NCI-H526 (cell line): ENCODE measurements around the gene HAUS1.
A peak's percentile ranks its signal among the peaks of the same experiment; 100 is the strongest.
"Not testable (repeated sequence)": the region's sequence is repeated elsewhere in the genome, so short reads cannot be mapped to it uniquely, and the experiment has no call there.

Experiments
- DNase-seq, 2 experiments: peaks; one replicate each; lab custom pipeline; 2025; lab: John Stamatoyannopoulos, UW

The HAUS1 gene

DNA sequence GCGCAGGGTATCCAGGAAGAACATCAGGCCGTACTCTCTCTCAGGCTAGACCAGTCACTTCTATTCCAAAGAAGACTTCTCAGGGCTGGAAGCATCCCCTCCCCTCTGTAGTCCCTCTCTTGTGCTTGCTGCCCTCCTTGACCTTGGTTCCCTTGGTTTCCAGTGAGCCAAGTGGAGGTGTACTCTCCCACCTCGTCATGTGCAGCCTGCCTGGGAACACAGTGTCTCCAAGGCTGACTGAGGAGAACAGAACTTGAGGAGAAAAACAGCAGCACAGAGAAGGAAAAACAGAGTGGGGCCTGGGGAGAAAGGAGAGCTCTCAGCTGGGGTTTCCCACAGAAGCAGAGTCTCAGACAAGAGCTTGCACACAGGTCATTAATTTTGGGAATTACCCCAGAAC, 52.7 kb downstream of the HAUS1 start:
- DNase-seq: no peak

GRCh38 chr18:46158499-46158898, 54.3 kb downstream of the HAUS1 start:
- DNase-seq: no peak

DNA sequence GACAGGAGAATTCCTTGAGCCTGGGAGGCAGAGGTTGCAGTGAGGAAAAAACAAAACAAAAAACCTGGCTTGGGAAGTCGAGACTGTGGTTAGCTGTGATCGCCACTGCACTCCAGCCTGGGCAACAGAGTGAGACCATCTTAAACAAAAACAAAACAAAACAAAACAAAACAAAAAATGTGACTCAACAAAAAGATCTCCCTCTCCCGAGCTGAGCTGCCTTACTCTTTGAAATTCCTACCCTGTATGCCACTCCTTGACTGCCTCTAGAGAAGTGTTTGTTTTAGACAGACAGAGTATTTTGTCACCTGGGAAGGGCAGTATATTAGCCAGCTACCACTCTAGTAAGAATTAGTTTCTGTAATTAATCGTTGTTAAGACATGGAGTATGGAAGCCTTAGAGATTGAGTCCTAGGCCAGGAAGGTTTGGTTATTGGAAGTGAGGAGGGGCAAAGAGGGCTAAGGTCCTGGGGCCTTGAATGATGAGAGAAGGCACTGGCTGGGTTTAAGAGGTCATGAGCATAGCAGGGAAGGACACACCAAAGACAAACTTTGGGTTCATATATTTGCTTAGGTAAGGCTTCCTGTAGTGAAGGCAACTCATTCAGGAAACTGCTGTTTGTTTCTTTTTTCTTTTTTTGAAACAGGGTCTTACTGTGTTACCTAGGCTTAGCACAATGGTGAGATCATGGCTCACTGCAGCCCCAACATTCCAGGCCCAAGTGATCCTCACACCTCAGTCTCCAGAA, 56.0 kb downstream of the HAUS1 start:
- DNase-seq: no peak

DNA sequence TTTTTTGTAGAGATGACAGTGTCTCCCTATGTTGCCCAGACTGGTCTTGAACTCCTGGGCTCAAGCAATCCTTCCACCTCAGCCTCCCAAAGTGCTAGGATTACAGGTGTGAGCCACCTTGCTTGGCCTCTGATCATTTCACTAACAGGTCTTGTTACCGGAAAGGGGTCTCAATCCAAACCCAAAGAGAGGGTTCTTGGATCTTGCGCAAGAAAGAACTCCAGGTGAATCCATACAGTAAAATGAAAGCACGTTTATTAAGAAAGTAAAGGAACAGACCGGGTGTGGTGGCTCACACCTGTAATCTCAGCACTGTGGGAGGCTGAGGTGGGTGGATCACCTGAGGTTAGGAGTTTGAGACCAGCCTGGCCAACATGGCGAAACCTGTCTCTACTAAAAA, 56.7 kb downstream of the HAUS1 start:
- DNase-seq: not testable (repeated sequence)

DNA sequence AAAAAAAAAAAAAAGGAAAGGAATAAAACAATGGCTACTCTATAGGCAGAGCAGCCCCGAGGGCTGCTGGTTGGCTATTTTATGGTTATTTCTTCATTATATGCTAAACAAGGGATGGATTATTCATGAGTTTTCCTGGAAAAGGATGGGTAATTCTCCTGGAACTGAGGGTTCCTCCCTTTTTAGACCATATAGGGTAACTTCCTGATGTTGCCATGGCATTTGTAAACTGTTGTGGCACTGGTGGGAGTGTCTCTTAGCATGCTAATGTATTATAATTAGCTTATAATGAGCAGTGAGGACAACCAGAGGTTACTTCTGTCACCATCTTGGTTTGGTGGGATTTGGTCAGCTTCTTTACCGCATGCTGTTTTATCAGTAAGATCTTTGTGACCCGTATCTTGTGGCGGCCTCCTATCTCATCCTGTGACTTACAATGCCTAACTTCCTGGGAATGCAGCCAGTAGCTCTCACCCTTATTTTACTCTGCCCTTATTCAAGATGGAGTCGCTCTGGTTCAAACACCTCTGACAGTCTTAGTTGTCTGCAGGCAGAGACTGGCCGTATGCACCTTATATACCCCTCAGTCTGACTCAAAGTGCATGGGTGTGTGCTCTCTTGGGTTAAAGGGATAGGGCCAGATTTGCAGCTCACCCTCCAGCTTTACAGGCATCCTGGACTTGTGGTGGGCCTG, 57.7 kb downstream of the HAUS1 start:
- DNase-seq: no peak

GRCh38 chr18:46163091-46163490, 58.9 kb downstream of the HAUS1 start:
- no peak for DNase-seq

GRCh38 chr18:46163941-46164499, 59.8 kb downstream of the HAUS1 start:
- DNase-seq: no peak

DNA sequence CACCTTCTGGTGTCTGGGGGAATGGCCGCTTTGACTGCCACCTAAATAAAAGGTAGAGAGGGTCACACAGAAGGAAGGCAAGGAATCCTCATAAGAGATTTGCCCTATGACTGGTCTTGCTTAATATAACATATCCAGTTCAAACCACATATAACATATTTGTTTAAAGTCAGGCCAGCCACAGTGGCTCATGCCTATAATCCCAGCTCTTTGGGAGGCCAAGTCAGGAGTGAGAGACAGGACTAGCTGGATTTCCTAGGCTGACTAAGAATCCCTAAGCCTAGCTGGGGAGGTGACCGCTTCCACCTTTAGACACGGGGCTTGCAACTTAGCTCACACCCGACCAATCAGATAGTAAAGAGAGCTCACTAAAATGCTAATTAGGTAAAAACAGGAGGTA, 60.3 kb downstream of the HAUS1 start:
- DNase-seq: not testable (repeated sequence)

DNA sequence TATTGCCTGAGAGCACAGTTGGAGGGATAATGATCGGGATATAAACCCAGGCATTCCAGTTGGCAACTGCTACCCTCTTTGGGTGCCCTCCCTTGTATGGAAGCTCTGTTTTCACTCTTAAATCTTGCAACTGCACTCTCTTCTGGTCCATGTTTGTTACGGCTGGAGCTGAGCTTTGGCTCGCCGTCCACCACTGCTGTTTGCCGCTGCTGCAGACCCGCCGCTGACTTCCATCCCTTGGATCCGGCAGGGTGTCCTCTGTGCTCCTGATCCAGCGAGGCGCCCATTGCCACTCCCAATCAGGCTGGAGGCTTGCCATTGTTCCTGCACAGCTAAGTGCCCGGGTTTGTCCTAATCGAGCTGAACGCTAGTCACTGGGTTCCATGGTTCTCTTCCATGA, 60.7 kb downstream of the HAUS1 start:
- no peak for DNase-seq

GRCh38 chr18:46166261-46166970, 62.2 kb downstream of the HAUS1 start:
- no peak for DNase-seq

DNA sequence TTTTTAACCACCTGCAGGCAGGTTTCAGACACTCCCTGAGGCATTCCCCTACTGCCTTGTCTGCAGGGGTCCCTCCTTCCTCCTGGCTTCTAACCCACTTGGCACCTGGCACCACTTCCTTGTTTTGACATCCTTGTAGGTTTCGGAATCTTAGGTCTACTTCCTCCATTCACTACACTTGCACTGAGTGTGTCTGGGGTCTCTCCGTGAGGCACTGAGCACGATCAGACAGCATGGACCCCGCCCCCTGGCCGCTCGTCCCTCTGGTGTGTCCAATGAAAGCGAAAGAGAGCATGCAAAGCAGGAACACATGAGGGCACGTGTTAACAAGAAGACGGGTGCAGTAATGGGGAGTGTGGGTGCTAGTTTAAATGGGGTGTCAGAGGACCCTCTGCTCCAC, 63.8 kb downstream of the HAUS1 start:
- DNase-seq: no peak

GRCh38 chr18:46169464-46169941, 65.3 kb downstream of the HAUS1 start:
- DNase-seq: no peak

DNA sequence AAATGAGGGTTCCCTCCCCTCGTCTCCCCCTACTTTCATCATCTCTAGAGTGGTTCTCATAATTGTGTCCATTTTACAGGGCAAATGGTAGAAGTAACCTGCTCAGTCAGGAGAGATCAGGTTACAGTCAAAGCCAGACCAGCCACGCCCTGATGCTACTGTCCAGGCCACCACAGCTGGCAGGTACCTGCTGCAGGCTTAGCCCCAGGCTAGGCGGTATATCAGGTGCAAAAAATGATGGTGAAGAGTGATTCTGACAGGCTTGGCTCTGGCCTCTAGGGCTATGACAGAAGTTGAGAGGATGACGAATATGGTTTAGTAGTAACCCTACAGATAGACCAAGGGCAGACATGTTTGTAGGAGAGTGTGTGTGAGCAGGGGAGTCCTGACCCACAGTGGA, 67.1 kb downstream of the HAUS1 start:
- no peak for DNase-seq

DNA sequence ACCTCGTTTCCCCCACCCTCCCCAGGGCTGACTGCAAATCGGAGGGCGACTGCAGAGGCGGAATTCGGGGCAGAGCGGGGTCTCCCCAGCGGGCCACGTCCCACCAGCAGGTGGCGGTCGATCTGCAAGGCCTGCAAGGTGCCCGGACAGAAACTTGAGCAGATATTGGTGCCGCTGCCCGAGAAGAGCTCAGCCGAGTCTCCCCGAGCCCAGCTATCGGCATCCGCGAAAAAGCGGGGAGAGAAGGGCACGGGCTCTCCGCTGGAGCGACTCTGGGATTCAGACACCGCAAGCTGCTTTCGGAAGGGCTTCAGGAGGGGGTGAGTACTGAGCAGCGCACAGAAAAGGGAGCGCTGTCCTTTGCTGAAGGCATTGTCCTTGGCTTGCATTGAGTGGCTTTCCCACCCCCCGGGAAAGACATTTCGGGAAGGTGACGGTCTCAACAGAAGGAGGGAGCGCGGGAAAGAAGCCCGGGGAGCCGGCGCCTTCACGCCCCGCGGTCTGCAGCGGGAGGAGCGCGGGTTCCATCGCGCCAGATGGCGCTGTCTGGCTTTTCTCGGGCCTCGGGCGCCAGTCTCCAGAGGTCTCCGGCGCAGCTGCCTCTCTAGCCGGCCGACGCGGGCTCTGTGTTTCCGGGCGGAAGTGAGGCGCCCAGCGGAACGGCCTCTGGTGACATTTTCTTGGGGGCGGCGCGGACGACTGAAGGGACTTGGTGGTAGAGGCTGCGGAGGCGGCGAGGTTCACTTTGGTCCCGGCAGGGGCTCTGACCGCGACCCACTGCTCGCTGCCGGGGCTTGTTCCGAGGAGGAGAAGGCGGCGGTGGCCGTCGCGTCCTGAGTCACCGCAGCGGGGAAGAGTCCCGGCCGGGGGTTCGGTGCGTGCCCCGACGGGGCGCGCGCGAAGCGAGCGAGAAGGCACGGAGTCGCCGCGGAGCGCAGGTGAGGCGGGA, 69.5 kb downstream of the HAUS1 start:
- DNase-seq: peak; percentile 75 to 94

DNA sequence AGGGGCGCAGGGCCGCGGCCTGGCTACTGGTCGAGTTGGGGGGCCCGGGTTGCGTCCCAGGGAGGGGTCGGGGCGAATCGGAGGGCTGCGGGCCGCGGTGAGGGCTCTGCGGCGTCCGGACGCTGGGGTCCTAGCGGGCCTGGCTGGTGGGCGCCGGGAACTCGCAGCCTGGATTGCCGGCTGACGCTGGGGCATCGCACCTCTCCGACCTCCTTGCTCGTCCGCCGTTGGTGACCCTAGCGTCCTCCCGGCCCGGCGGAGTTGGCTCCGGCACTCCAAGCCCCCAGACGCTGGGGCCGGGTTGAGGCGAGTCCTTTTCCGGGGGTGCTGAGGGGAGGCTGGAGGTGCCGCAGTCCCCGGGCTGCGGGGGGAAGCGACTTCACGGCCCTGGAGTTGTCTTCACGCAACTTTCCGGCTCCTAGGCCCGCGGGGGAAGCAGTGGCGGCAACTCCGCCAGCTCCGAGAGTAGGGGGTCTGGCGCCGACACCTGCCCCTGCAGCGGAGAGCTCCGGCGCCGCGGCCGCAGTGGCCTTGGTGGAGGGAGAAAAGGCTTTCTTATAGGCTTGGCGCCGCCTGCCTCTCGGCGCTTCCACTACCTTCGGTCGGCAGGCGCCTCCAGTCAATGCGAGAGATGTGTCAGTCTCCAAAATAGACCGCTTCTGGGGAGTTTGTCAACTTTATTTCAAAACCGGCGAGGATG, 70.3 kb downstream of the HAUS1 start:
- peak in 1 of 2 experiments; percentile 32 for DNase-seq

DNA sequence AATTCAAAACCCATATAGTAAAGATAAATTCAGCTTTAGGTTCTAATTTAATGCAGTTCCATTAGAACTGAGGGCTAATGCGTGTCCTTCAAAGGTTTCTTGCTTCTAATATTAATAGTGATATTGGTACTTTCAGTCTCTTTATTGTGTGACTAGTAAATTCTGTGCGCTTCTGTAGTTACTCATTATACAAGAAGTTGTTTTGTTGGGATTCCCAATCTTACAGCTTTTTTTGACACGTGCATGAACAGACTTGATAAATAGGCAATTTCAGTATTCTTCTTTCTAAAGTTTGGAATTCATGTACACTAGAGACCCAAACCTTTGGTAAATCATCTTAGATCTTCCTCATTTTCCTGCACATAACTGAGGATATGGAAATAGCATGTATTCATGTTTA, 71.8 kb downstream of the HAUS1 start:
- no peak for DNase-seq
